Vagina (tissue), 2 donors: ENCODE data around the gene TMPRSS4.

Experiments
- CTCF ChIP-seq, 3 experiments: fragments of 450-650 bp in 2 of 3; fragments of 200-600 bp in 1 of 3; sonication (generic) in 1 of 3; IDR thresholded peaks; one replicate each; pipeline ENCODE4 v1.5.1; 2017 to 2019; ENCODE audit warnings: antibody characterized with exemption in 3 of 3, mild to moderate bottlenecking in 2 of 3, moderate library complexity in 2 of 3
- POLR2A ChIP-seq, 2 donors: fragments of 450-650 bp; IDR thresholded peaks; one replicate each; pipeline ENCODE4 v1.6.1; 2017; ENCODE audit warnings: antibody characterized with exemption in 2 of 2, mild to moderate bottlenecking in 2 of 2, moderate library complexity in 2 of 2
- POLR2AphosphoS5 ChIP-seq, 2 donors: sonication (generic); formaldehyde crosslinking; IDR thresholded peaks; one replicate each; pipeline ENCODE4 v1.9.0; 2017; ENCODE audit warnings: antibody characterized with exemption in 2 of 2, mild to moderate bottlenecking in 2 of 2, low read depth in 1 of 2; ENCODE audit not compliant: insufficient read depth in 1 of 2

DNA sequence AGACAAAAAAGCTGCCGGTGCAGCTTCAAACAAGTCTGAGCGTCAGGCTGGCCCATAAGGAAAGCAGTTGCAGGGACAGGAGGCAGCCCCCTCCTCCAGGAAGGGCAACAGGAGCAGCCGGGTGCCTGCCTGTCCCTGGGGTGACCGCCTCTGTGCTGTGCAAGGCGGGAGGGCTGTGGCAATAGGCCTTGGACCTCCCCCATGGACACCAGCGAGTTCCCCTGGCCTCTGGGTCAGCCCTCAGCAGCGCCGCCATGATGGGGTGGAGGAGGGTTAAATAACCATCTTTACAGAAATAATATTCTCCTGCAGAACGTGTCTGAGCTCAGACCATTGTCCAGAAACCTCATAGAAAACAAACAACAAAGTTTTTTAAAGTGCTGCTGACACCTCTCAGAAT is 3.3 kb upstream of the TMPRSS4 start:
- no peak for TF ChIP-seq CTCF (IDR thresholded peaks at IDR 0.05)
- no peak for TF ChIP-seq POLR2A (IDR thresholded peaks at IDR 0.05)
- TF ChIP-seq POLR2AphosphoS5 (IDR thresholded peaks at IDR 0.05; ENCODE audit: insufficient read depth in 1 of 2, low read depth in 1 of 2), result no peak
